ENCODE measurements around the gene DICER1. TPM values are rescaled to one million over a fixed set of nuclear protein-coding genes. Genes with fewer than 3 reads are reported as not detected.

DICER1 gene
- total RNA-seq, 1 donor from 2014 or later, result 296 TPM

DNA sequence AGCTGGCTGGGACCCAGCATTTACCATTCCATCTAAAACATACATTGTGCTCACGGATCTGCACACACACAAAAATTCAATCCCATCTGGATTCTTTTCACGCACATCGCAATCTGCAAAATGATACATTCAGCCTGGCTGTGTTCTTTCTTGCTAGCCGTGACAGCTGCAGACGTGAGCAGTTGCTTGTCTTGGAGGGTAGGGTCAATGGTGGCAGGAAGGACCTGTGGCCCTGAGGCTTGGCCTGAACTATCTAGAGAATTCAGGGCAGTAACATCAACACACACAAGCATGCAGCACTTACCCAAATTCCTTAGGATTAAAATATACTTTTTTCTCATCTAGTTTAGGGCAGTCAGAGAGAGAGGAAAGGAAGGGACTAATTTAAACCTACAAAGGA lies 72.0 kb downstream of the DICER1 start:
- no peak for DNase-seq

DNA sequence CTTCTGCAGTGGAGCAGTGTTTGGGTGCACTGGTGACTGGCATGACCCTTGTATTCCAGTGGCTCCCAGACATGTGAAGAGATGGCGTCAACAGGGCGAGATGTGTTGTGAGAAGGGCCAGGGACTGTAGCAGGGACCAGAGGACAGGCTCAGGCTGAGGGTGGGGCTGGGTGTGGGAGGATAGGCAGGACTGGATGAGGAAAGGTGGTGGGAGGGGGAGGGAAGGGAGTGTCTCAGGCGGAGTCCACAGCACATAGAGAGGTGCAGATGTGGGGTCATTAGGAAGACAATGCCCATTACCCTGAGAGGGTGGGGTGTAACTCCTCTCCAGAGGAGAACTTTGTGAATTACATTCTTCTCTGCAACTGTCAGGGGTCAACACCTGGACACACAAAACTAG lies 78.5 kb downstream of the DICER1 start:
- no peak for DNase-seq

DNA sequence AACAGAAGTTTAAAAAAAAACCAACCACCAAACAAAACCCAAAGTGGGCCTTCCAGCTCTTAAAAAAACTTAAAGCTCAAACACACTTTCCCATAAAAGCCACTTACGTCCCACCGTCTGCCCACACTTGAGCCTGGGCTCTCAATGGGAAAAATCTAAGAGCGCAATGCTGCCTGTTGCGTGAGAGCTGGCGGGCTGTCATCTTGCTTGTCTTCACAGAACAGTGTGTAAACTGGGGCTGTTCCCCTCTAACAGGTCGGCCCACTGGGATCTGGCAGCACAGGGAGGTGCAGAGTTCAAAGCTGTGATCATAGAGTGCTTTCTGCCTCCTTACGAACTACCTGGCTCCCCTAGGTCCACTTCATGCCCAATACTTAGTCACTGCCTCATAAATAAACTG lies 80.0 kb downstream of the DICER1 start:
- no peak for DNase-seq

DNA sequence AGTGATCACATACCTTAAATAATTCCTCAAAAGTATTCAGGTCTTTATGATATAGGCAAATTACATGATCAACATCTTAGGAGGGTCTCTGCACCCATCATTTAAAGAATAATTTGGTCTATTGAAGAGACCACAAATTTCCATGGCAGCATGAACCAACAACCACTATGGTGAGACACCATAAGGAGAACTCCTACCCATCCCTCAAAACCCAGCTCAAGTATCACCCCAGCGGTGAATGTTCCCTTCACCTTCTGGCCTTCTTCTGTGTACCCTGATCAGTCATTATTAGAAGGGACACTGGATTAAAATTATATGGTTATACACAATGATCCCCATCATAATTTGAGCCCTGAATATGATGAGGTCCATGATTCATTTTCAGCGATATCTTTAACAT lies 81.5 kb downstream of the DICER1 start:
- DNase-seq, result no peak

DNA sequence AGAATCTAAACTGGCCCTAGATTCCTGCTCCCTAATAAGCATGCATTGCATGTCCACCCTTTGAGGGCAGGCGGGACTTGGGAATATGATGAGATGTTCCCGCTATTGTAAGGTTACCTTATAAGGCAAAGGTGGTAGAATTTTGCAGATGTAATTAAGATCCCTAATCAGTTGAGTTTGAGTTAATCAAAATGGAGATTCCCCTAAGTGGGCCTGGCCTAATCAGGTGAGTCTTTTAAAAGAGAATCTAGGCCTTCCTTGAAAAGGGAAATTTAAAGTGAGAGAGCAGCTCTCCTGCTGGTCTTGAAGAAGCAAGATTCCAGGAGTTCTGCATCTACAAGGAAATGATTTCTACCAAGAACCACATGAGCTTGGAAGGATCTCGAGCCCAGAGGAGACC lies 83.4 kb downstream of the DICER1 start:
- DNase-seq, result no peak

DNA sequence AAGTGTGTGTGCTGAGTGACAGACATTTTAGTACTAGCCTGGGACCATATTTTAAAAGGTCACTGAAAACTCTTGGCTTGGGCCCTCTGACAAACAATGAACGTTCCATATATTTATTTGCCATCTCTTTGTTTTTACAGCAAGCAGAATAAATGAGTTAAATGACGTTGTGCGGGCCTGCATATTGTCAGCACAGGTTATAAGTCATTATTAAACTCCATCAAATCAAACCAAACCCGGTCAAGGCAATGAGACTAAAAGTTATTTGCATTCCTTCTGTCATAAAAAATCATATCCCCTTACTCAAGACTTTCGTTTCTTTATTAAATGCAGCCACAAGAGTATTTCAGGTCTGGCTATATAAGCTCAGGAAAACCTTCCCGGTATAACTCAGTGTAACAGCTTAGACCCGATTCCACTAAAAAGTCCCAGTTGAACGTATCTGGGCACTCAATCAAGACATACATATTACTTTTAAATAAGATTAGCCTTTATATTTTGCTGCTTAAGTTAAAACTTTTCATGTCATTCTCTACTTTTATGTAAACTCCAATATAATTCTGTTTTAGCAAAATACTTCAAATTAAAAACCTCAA lies 84.9 kb downstream of the DICER1 start:
- no peak for DNase-seq

DNA sequence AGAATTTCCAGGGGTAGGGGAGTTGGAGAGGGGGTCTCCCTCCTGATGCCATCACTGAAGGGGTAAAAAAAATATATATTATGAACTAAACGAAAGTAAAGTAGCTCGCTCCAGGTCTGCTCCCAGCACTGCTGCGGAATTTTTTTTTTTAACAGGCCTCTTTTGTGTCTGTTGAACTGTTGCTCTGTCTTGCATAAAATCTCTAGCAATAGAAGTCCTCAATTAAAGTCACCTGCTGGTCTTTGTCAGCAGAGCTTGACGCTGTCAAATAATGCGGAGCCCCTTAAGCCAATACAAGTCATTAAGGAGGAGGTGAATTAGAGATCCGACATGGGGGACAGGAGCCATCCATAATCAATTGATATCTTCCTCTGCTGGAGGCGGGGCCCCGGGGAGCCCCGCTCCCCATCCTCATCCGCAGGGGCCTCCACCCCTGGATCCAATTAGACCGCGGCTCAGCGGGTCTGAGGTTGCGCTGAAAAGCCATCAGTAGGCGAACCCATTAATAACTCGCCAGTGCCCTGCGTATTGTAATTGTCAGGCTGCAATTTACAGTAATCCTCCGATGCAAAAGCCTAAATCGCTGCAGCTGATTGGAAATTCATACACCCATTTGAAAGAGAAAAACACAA lies 85.6 kb downstream of the DICER1 start:
- no peak for DNase-seq

DNA sequence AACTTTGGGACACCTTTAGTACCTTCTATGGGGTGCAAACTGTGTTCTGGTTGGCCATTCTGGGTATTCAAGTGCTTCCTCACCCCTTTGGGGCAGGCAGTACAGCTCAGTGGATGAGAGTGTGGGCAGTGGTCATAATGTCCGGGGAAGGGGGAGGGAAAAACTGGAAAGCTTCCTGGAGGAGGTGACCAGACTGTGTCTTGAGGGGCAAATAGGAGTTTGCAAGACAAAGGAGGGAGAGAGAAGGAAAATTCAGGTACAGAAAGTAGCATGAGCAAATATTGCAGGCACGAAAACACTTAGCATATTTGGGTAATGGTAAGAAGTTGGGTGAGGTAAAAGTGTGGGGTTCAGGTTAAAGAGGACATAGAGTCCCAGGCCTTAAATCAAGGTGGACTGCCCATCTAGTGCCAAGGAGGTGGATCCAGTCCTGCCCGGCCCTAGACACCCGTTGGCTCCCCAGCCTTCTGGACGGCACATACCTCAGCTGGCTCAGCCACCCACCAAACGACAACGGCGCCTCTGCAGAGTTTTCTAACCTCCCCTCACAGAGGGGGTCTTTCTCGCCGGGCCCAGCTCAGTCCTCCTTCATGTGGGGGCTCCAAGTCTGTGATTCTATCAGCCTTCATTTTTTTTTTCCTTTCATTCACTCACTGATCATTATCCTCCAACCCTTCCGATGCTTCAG lies 86.4 kb downstream of the DICER1 start:
- no peak for DNase-seq

DNA sequence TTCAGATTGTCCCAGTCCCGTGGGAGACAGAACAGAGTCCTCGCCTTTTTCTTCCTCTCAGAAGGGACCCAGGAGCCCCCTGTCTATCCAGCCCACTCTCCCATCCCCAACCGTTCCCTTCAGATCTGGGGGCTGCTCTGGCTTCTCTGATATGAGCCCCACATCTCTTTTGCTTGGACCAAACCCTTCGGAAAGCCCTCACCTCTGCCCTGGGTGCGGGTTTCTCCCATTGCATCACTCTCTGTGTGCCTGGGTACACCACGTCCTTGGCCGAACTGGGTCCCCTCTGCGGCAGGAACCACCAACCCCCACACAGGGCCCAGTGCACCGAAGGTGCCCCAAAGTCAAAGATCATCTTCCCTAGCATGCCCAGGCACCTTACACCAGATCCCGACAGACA lies 87.8 kb downstream of the DICER1 start:
- DNase-seq, result no peak

DNA sequence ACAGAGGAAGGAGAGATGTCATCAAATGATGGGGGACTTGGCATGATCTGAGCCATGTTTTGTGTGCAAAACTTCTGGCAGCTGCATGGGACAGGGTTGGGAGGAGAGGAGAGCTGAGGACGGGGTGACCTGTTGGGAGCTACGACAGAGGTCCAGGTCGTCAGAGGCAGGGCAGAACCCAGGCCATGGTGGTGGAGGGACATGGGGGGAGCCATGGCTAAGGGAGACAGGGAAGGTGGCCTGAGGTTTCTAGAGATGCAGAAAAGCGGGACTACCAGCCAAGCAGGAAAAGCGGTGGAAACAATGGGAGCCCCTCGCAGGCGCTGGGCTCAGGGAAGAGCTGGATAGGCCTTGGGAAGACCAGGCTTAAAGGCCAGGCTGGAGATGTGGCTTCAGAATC lies 88.3 kb downstream of the DICER1 start:
- no peak for DNase-seq

DNA sequence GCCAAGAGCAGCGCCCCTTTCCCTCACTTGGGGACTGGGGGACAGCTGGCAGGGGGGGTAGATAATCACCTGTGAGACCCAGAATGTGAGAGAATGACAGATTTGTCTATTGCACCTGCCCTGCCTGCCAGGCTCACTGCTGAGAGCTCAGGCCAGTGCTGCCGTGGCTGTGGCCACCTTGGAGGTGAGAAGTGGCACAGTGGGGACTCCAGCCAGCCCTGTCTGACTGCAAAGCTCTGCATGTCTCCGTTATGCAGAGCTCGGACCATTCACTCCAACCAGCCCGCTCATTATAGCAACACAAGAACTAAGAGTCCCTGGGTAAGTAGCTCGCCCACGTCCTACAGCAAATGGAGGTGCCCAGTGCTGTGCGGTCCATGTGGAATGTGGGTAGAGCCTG lies 88.8 kb downstream of the DICER1 start:
- no peak for DNase-seq

DNA sequence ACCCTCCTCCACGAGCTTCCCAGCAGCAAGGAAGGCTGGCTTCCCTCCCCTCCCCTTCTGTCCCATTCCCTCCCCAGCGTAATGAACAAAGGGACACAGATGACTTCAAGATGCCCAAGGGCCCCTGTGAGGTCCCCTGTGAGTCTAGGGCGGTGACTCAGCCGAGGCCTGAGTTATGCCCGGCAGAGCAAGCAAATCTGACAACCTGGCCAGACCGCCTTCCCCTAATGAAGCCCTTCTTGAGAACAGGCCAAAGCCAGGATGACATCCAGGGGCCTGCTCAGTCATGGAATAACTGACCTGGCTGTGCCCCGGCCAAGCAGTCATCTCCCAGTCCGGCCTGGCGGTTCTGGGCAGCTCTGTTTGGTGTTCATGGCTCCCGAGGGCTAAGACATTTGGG lies 89.2 kb downstream of the DICER1 start:
- no peak for DNase-seq

DNA sequence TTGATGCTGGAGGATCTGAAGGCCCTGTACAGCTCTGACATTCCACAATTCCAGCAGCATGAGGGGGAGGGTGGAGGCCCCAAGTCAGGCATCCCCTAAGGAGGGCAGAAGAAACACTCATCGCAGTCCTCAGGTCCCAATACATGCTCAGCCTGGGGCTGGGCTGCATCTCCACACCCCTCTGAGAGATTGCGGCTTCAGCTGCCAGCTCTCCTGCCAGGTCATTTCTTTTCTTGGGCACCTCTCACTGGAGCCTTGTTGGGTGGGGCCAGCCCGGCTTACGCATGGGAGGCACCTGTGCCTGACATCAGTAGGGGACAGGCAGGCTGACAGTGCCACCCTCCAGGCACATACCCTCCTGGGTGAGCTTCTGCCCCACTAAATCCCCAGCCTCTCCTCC lies 89.8 kb downstream of the DICER1 start:
- no peak for DNase-seq

DNA sequence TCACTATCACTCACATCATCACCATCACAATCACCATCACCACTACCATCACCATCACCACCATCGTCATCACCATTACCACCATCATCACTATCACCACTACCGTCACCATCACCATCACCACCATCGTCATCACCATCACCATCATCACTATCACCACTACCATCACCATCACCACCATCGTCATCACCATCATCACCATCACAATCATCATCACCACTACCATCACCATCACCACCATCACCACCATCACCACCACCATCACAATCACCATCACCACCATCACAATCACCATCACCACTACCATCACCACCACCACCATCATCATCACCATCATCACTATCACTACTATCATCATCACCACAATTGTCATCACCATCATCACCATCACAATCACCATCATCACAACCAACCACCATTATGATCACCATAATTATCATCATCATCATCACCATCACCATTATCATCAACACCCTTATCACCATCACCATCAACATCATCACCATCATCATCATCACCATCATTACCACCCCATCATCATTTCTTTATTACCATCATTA lies 90.8 kb downstream of the DICER1 start:
- no peak for DNase-seq

DNA sequence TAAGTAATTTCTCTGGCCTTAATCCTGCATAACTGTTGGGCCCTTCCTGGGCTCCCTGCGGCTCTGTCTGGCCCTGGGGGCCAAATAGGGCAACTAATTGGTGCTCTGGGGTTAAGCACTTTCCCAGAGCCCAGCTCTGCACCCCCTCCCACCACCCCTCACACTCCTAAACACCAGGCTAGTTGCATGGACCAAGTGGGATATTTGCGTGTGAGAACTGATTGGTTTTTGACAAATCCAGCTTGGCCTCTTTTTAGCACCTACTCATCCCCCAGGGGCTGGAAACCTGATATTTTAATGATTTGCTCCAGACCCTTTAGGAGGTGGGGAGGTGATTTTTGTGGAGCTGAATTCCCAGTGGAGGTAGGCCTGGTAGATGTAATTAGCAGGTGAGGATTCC lies 91.9 kb downstream of the DICER1 start:
- no peak for DNase-seq

DNA sequence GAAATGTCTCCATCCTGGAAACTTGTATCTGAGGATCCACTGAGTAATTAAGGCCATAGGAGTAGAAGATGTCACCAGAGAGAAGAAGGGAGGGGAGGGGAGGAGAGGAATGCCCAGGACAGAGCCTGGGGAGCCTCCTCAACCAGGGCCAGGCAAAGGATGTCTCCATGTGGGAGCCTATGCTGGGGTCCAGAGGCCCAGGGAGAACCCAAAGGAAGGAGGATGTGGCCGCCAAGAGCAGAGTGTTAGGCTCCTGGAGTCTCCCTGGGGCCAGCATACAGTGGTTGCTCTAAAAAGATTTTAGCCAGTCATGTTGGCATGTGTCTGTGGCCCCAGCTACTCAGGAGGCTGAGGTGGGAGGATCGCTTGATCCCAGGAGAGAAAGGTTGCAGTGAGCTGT lies 92.6 kb downstream of the DICER1 start:
- no peak for DNase-seq

DNA sequence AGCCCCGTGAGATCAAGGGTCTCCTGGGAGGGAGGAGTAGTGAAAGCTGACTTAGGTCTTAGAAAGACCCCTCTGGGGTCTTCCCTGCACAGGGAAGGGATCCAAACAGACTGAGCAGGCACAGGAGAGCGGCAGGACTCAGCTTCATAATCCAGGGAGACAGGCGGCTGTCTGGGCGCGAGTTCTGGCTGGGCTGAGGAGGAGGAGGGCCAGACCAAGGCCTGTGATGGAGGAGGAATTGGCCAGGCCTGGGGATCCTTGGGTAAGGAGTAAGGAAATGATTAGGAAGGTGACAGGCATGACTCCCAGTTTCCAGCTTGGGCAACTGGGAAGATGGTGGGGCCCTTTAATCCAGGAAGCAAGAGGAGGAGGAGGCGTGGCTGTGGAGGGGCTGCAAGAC lies 93.1 kb downstream of the DICER1 start:
- no peak for DNase-seq

DNA sequence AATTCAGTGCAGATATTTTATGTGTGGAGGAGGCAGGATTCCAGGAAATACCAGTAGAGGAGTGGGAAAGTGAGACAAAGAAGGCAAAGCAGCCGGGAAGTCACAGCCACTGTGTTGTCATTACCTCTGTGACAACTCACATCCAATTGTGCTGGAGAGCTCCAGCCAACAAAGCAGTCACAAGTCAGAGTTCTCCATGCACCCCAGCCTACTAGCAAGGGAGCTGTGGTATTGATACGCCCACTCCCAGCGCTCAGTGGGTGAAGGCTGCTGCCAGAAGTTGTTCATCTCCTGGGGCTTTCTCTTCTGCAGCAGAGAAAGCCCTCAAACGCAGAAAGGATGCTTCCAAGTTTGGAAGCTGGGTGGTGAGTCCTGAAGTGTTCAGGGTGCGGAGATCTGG lies 93.9 kb downstream of the DICER1 start:
- DNase-seq, result no peak

DNA sequence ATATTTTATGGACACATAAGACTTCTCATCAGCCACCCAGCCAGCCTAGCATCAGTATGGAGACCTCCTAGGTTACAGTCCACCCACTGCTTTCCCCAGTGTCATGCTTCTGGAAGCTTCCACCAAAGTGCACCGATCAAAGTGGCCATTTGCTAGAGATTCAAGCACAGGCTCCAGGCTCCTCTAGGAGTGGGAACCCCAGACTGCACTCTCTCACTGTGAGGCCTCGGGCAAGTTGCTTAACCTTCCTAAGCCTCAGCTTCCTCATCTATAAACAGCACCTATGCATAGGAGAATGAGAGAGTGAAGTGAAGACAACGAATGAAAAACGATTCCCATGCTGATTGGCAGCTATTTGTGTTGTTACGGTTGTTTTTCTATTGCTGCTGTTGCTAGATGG lies 94.4 kb downstream of the DICER1 start:
- DNase-seq, result no peak

DNA sequence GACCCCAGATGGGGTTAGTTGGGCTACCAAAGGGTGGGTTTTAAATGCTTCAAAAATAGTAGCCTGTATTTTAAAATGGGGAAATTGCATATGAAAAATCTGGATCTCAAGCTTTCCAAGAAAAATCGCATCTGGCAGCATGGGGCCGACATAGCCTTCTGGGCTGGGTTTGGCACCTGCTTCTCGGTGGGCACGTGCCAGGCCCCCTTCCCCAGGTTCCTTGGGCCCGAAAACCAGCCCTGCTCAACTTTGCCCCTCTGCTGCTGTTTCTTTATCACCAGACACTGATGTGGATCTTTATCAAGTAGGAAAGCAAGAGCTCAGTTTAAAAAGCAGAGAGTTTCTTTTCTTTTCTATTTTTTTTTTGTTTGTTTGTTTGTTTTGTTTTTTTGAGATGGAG lies 95.1 kb downstream of the DICER1 start:
- no peak for DNase-seq

DNA sequence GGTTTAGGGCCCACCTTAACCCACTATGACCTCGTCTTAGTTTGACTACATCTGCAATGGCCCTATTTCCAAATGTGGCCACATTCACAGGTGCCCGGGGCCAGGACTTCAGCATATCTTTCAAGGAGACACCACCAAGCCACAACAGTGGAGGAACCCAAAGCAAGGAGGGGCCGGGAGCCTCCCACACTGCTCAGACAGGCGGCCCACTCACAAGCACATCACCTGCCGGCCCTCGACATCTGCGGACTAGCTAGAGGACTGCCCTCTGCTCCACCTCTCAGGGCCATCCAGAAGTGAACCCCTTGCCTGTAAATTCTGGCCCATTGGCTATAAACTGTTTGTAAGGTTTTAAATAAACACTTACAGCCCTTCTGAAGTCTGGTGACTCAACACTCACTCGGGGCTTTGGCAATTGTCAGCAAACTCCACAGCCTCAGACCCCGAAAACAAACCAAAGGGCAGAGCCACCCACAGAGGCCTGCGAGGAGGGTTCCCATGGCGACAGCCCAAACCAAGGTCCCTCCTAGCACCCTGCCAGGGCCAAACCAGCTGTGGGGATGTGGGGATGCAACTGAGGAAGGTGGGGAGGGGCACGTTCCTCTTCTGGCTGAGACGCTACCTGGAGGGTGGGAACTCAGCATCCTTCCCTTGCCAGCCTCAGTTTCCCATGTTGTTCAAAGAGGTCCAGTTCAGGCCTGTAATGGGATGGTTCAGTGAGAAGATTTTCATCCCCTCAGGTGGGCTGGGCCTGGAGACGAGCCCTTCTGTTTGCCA lies 95.8 kb downstream of the DICER1 start:
- no peak for DNase-seq

DNA sequence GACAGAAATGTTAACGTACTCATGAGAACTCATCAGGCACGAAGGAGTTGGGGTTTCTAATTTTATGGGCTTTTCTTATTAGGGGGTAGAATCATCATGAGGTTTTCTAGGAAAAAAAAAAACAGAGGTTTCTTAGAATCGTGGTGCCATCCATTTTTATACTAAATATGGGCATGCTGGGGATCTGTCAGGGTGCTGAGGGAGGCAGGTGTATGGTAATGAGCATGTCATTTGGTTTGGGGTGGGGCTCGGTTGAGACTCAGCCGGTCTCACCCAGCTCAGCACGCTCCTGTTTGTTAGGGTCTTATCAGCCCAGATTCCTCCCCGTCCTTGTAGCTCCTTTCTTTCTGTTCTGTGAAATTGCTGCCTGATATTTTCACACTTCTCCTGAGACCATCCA lies 98.2 kb downstream of the DICER1 start:
- DNase-seq, result no peak

DNA sequence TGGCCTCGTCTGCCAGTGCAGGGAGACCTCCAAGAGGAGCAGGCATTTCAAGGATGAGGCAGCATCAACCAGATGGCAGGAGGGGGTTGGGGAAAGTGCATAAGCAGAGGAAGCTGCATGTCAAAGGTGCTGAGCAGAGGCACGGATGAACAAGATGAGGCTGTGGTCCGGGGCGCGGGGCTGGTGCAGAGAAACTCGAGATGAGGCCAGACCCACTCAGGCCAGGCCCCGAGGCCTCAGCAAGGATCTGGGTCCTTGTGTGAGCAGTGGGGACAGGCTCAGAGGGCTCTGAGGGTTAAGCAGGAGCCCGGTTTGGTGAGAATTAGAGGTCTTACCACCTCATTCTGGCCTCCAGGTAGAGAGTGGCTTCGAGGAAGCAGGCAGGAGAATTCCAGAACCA lies 98.8 kb downstream of the DICER1 start:
- no peak for DNase-seq

Measured in occipital lobe (tissue), 2 donors.